Fibroblast of lung (primary cell): ENCODE results near the gene GPC5. TPM values are rescaled to one million over a fixed set of nuclear protein-coding genes. Genes with fewer than 3 reads are reported as not detected.

Experiments used
- DNase-seq, 2 donors: peaks; one replicate each; pipeline versions ENCODE4 v3.0.0 to v3.0.0-alpha.2; 2010; ENCODE audit warnings: low read depth in 2 of 2
- H2AFZ ChIP-seq: 2 replicates; pipeline ENCODE4 v1.5.1; 2012; ENCODE audit warnings: low read length, control low read depth, inconsistent platforms
- H3K27ac ChIP-seq: 2 replicates; pipeline ENCODE4 v1.5.1; 2011; ENCODE audit warnings: low read length, control low read depth; ENCODE audit not compliant: insufficient read depth
- H3K27me3 ChIP-seq: 2 replicates; pipeline ENCODE4 v1.5.1; 2011; ENCODE audit warnings: mild to moderate bottlenecking, low read length; ENCODE audit not compliant: control insufficient read depth, insufficient read depth
- H3K36me3 ChIP-seq: 2 replicates; pipeline ENCODE4 v1.5.1; 2011; ENCODE audit warnings: low read length; ENCODE audit not compliant: control insufficient read depth, insufficient read depth
- H3K4me1 ChIP-seq: 2 replicates; pipeline ENCODE4 v1.5.1; 2011; ENCODE audit warnings: low read length; ENCODE audit not compliant: control insufficient read depth, insufficient read depth; ENCODE audit errors: extremely low read depth
- H3K4me2 ChIP-seq: 2 replicates; pipeline ENCODE4 v1.5.1; 2011; ENCODE audit warnings: low read length, control low read depth; ENCODE audit not compliant: insufficient read depth; ENCODE audit errors: extremely low read depth
- H3K4me3 ChIP-seq, 4 experiments: fragments of 200-600 bp in 1 of 4; sonication (generic) in 1 of 4; replicated peaks in 1 of 4; 2 replicates each; pipeline ENCODE4 v1.5.1; 2011 to 2016; ENCODE audit warnings: low read length in 4 of 4, low read depth in 3 of 4, mild to moderate bottlenecking in 3 of 4, control low read depth in 2 of 4, inconsistent platforms in 1 of 4, mixed read lengths in 1 of 4; ENCODE audit not compliant: insufficient read depth in 1 of 4; ENCODE audit errors: control extremely low read depth in 1 of 4
- H3K79me2 ChIP-seq: 2 replicates; pipeline ENCODE4 v1.5.1; 2012; ENCODE audit warnings: mild to moderate bottlenecking, low read length, inconsistent platforms; ENCODE audit not compliant: control insufficient read depth, insufficient read depth
- H3K9ac ChIP-seq: 2 replicates; pipeline ENCODE4 v1.5.1; 2011; ENCODE audit warnings: mild to moderate bottlenecking, low read length, control low read depth; ENCODE audit not compliant: insufficient read depth
- H3K9me3 ChIP-seq: 2 replicates; pipeline ENCODE4 v1.5.1; 2012; ENCODE audit warnings: low read depth, low read length; ENCODE audit not compliant: control insufficient read depth, insufficient read depth
- H4K20me1 ChIP-seq: 2 replicates; pipeline ENCODE4 v1.5.1; 2011; ENCODE audit warnings: low read length; ENCODE audit not compliant: control insufficient read depth, insufficient read depth; ENCODE audit errors: extremely low read depth
- EZH2 ChIP-seq: IDR thresholded peaks from 2 replicates; pipeline ENCODE4 v1.5.1; 2012; ENCODE audit warnings: low read length, control low read depth, mild to moderate bottlenecking; ENCODE audit errors: missing control alignments
- polyA plus RNA-seq, 2 donors: library from polyadenylated mRNA; depleted of rRNA in 1 of 2; stranded (reverse) in 1 of 2; unstranded in 1 of 2; fragments of >200 nt; gene quantifications; 2 replicates each; pipeline ENCODE4 v1.2.1, GENCODE V29; 2011 to 2012; ENCODE audit warnings: missing spikeins in 1 of 2
- total RNA-seq: library from RNA; depleted of rRNA; stranded (reverse); fragments of >200 nt; gene quantifications from 2 replicates; pipeline ENCODE4 v1.2.1, GENCODE V29; 2014
- TF ChIP-seq, protein P1 (sequence below), 2 donors: IDR thresholded peaks in 1 of 2; conservative IDR thresholded peaks in 1 of 2; 1 replicate in 1 of 2; 2 replicates in 1 of 2; pipeline ENCODE4 v1.5.1; 2011 to 2012; ENCODE audit warnings: low read length in 2 of 2, control low read depth in 1 of 2, inconsistent platforms in 1 of 2, low read depth in 1 of 2, mild to moderate bottlenecking in 1 of 2

Gene GPC5
- total and polyA plus RNA-seq, 2 donors (not counting 1 experiment from before 2014, with no cell fraction given), result 0.17 TPM; not detected in 1

DNA sequence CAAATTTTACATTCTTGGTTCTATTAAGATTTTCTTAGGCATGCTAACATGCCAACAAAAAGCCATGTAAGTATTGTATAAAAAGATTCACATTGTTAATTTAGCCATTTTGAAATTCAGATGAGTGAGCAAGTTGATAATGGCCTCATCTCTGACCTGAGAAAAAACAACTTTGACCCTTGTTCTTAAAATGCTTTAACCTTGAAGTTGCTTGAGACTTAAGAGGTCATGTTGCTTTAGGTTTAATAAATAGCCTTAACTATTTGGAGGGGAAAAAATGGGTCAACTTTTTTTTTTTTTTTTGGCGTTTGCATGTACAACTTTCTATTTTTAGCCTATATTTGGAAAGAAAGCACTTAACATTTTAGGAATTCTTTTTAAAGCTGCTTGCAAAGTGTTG is 44.9 kb upstream of the GPC5 start:
- Histone ChIP-seq H3K27me3 (no peaks in the 10 kb centered on the region), H3K9me3 (no peaks in the 10 kb centered on the region), H3K27ac (no peak overlapping the region), H3K4me2 (no peak overlapping the region), H3K79me2 (peaks cover 31% of the 10 kb centered on the region), H2AFZ (no peak overlapping the region), H3K36me3 (peaks cover 4% of the 10 kb centered on the region), H3K9ac (no peak overlapping the region), H3K4me3 (no peak overlapping the region), H4K20me1 (no peaks in the 10 kb centered on the region), H3K4me1 (peaks cover 4% of the 10 kb centered on the region)
- DNase-seq, result no peak
- TF ChIP-seq, protein P1, sequence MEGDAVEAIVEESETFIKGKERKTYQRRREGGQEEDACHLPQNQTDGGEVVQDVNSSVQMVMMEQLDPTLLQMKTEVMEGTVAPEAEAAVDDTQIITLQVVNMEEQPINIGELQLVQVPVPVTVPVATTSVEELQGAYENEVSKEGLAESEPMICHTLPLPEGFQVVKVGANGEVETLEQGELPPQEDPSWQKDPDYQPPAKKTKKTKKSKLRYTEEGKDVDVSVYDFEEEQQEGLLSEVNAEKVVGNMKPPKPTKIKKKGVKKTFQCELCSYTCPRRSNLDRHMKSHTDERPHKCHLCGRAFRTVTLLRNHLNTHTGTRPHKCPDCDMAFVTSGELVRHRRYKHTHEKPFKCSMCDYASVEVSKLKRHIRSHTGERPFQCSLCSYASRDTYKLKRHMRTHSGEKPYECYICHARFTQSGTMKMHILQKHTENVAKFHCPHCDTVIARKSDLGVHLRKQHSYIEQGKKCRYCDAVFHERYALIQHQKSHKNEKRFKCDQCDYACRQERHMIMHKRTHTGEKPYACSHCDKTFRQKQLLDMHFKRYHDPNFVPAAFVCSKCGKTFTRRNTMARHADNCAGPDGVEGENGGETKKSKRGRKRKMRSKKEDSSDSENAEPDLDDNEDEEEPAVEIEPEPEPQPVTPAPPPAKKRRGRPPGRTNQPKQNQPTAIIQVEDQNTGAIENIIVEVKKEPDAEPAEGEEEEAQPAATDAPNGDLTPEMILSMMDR (conservative IDR thresholded peaks at IDR 0.05 in 1 of 2, IDR thresholded peaks at IDR 0.05 in 1 of 2; ENCODE audit: low read depth in 1 of 2, low read length in 2 of 2), result no peak
- no peak for TF ChIP-seq EZH2

DNA sequence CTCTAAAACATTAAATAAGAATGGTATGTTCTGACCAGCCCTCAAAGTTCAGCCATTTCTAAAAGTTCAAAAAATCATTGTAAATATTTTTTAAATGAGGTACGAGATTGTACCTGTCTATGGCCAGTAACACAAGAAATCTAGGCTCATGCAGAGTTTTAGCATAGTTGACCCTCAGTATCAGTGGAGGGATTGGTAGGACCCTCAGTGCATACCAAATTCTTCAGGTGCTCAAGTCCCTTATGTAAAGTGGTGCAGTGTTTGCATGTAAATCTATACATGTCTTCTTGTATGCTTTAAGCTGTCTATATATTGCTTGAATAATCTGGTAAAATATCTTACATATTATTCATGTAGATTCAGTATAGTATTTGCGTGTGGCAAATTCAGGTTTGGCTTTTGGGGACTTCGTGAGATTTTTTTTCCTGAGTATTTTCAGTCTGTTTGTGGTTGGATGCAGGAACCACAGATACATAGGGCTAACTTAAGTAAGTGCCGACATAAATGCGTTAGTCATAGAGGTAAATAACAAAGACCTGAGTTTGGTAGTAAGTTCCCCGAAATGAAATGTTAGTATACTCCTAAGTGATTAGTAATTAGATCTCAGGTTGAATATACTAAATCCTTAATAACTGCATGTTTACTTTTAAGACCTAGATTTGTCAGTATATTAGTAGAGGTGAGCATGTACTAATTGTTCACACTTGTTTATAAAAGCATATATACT is 43.2 kb upstream of the GPC5 start:
- no peak for DNase-seq
- Histone ChIP-seq H4K20me1 (no peaks in the 10 kb centered on the region), H2AFZ (no peak overlapping the region), H3K9me3 (no peaks in the 10 kb centered on the region), H3K4me2 (no peak overlapping the region), H3K4me1 (peaks cover 4% of the 10 kb centered on the region), H3K9ac (no peak overlapping the region), H3K27ac (no peak overlapping the region), H3K4me3 (no peak overlapping the region), H3K79me2 (peaks cover 18% of the 10 kb centered on the region), H3K36me3 (peaks cover 4% of the 10 kb centered on the region), H3K27me3 (no peaks in the 10 kb centered on the region)
- TF ChIP-seq, protein P1 (conservative IDR thresholded peaks at IDR 0.05 in 1 of 2, IDR thresholded peaks at IDR 0.05 in 1 of 2; ENCODE audit: low read depth in 1 of 2, low read length in 2 of 2), result no peak
- TF ChIP-seq EZH2, result no peak

GRCh38 chr13:91355826-91356710 is 42.4 kb upstream of the GPC5 start:
- H4K20me1 ChIP-seq, result no peaks in the 10 kb centered on the region
- TF ChIP-seq, protein P1 (conservative IDR thresholded peaks at IDR 0.05 in 1 of 2, IDR thresholded peaks at IDR 0.05 in 1 of 2; ENCODE audit: low read depth in 1 of 2, low read length in 2 of 2), result no peak
- no peak for TF ChIP-seq EZH2
- H3K9me3 ChIP-seq, result no peaks in the 10 kb centered on the region
- H3K4me2 ChIP-seq, result no peak overlapping the region
- no peak overlapping the region for H3K4me3 ChIP-seq
- H3K9ac ChIP-seq, result no peak overlapping the region
- no peak overlapping the region for H3K27ac ChIP-seq
- no peak overlapping the region for H2AFZ ChIP-seq
- no peaks in the 10 kb centered on the region for H3K27me3 ChIP-seq
- peaks cover 4% of the 10 kb centered on the region for H3K36me3 ChIP-seq
- DNase-seq, result no peak
- H3K79me2 ChIP-seq, result peaks cover 10% of the 10 kb centered on the region
- no peaks in the 10 kb centered on the region for H3K4me1 ChIP-seq
